Neural cell (in vitro differentiated cells): ENCODE data around the gene CABLES1.

ENCODE experiments used
- CTCF ChIP-seq: fragments of 450-650 bp; IDR thresholded peaks from 2 replicates; pipeline ENCODE4 v1.5.1; 2014; ENCODE audit warnings: antibody characterized with exemption, mild to moderate bottlenecking, moderate library complexity; ENCODE audit not compliant: poor library complexity, severe bottlenecking
- EZH2 ChIP-seq: fragments of 200-600, 300-800 bp; shearing (Covaris generic), sonication (generic); IDR thresholded peaks from 2 replicates; pipeline ENCODE4 v1.6.1; 2014; ENCODE audit warnings: antibody characterized with exemption, low read length, borderline replicate concordance, mild to moderate bottlenecking; ENCODE audit not compliant: insufficient read depth, poor library complexity, severe bottlenecking
- MXI1 ChIP-seq: fragments of 450-650 bp; conservative IDR thresholded peaks from 2 replicates; pipeline ENCODE4 v1.6.1; 2014; ENCODE audit warnings: antibody characterized with exemption, mild to moderate bottlenecking; ENCODE audit not compliant: poor library complexity, severe bottlenecking
- POLR2AphosphoS5 ChIP-seq: IDR thresholded peaks from 2 replicates; pipeline ENCODE4 v1.6.1; 2012
- RAD21 ChIP-seq: fragments of 450-650 bp; conservative IDR thresholded peaks from 2 replicates; pipeline ENCODE4 v1.6.1; 2014; ENCODE audit warnings: antibody characterized with exemption, mild to moderate bottlenecking, moderate library complexity
- TAF1 ChIP-seq: IDR thresholded peaks from 2 replicates; pipeline ENCODE4 v1.6.1; 2012; ENCODE audit warnings: low read depth
- TF ChIP-seq, protein P1 (sequence below): IDR thresholded peaks from 2 replicates; pipeline ENCODE4 v1.6.1; 2012; ENCODE audit warnings: borderline replicate concordance

GRCh38 chr18:23217781-23218180 is 82.5 kb downstream of the CABLES1 start:
- TF ChIP-seq CTCF = no peak
- no peak for TF ChIP-seq RAD21
- TF ChIP-seq, protein P1, sequence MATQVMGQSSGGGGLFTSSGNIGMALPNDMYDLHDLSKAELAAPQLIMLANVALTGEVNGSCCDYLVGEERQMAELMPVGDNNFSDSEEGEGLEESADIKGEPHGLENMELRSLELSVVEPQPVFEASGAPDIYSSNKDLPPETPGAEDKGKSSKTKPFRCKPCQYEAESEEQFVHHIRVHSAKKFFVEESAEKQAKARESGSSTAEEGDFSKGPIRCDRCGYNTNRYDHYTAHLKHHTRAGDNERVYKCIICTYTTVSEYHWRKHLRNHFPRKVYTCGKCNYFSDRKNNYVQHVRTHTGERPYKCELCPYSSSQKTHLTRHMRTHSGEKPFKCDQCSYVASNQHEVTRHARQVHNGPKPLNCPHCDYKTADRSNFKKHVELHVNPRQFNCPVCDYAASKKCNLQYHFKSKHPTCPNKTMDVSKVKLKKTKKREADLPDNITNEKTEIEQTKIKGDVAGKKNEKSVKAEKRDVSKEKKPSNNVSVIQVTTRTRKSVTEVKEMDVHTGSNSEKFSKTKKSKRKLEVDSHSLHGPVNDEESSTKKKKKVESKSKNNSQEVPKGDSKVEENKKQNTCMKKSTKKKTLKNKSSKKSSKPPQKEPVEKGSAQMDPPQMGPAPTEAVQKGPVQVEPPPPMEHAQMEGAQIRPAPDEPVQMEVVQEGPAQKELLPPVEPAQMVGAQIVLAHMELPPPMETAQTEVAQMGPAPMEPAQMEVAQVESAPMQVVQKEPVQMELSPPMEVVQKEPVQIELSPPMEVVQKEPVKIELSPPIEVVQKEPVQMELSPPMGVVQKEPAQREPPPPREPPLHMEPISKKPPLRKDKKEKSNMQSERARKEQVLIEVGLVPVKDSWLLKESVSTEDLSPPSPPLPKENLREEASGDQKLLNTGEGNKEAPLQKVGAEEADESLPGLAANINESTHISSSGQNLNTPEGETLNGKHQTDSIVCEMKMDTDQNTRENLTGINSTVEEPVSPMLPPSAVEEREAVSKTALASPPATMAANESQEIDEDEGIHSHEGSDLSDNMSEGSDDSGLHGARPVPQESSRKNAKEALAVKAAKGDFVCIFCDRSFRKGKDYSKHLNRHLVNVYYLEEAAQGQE = no peak
- no peak for TF ChIP-seq POLR2AphosphoS5
- no peak for TF ChIP-seq EZH2
- no peak for TF ChIP-seq MXI1
- TF ChIP-seq TAF1 = no peak
